ENCODE data around the gene PSMB7.

PSMB7 gene

DNA sequence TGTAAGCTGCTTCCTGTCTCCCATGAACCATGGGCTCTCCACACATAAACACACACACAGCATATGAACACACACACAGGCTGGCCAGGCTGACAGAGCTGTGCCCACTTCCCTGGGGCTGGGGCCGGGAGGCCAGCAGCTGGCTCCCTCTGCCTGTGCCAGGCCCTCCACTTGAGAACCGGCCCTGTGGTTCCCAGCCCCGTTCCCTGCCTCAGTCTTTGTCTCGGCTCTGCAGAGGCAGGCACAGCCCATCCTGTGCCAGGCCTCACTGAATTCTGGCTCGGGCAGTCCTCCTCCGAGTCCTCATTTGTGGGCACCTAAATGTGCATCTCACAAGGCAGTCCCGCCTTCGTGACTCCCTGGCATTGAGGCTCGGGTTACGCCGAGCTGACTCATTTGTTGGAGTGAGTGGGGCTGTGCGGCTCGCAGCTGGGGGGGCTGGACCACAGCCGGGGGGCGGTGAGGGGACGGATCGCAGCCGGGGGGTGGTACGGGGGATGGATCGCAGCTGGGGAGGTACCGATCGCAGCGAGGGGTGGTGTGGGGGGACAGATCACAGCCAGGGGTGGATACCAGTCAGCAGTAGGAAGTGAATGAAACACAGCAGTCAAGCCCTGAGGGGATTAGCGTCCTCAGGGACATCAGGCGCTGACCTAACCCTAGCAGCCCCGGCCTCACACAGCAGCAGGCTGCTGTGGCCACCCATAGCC lies 72.3 kb downstream of the PSMB7 start:
- Mint-ChIP-seq H3K27me3 (no peaks in the 10 kb centered on the region), H3K27ac (no peak overlapping the region), H3K4me1 (no peaks in the 10 kb centered on the region), H3K36me3 (no peaks in the 10 kb centered on the region), H3K4me3 (no peak overlapping the region), H3K9me3 (no peaks in the 10 kb centered on the region)

DNA sequence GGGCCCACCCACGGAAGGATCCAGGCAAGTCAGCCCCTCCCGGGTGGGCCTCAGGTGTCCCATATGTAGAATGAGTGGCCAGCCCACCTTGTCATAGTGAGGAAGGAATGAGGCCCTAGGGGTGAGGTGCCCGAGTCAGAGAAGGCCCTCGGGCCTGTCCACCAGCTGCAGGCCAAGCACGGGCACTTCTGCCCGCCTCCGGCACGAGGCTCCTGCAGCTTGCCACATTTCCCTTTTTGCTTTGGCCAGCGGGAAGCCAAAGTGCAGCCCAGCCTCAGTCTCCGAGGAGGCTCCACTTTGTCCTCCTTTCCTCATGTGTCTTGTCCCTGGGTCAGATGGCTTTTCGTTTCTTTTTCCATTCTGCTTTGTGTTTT lies 72.9 kb downstream of the PSMB7 start:
- Mint-ChIP-seq H3K4me3 (no peak overlapping the region), H3K36me3 (no peaks in the 10 kb centered on the region), H3K27ac (no peak overlapping the region), H3K4me1 (no peaks in the 10 kb centered on the region), H3K27me3 (no peaks in the 10 kb centered on the region), H3K9me3 (no peaks in the 10 kb centered on the region)

DNA sequence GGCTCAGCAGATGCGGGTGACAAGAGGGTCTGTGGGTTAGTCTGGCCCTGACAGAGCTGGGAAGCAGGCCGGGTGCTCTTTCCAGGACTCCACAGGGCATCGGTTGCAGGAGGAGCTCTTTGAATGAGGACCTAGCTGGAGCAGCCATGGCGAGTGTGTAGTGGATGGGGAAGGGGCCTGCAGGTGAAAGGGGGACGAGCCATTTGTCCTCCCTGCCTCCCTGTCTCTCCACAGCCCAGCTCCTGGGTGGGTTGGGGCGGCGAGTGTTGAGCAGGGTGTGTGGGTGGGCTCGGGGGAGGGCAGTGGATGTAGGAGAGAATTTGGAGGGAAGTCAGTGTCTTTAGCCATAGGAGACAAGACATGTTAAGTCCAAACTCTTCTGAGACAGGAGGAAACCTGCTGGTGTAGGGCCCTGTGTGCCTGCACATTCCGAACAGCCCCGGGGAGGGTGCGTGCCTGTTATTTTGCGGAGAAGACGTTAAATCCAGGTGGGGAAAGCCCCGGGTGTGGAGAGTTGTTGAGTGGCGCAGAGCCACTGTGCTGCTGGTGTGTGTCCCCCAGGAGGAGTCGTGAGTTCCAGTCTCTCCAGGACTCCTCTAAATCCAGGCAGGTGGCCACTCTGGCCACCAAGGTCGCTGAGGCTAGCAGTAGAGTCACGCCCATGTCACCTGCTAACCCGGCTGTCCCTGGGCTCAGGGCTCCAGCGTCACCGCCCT lies 73.6 kb downstream of the PSMB7 start:
- H3K27ac Mint-ChIP-seq = no peak overlapping the region
- no peaks in the 10 kb centered on the region for H3K27me3 Mint-ChIP-seq
- no peak overlapping the region for H3K4me3 Mint-ChIP-seq
- no peaks in the 10 kb centered on the region for H3K4me1 Mint-ChIP-seq
- no peaks in the 10 kb centered on the region for H3K9me3 Mint-ChIP-seq
- H3K36me3 Mint-ChIP-seq = no peaks in the 10 kb centered on the region

DNA sequence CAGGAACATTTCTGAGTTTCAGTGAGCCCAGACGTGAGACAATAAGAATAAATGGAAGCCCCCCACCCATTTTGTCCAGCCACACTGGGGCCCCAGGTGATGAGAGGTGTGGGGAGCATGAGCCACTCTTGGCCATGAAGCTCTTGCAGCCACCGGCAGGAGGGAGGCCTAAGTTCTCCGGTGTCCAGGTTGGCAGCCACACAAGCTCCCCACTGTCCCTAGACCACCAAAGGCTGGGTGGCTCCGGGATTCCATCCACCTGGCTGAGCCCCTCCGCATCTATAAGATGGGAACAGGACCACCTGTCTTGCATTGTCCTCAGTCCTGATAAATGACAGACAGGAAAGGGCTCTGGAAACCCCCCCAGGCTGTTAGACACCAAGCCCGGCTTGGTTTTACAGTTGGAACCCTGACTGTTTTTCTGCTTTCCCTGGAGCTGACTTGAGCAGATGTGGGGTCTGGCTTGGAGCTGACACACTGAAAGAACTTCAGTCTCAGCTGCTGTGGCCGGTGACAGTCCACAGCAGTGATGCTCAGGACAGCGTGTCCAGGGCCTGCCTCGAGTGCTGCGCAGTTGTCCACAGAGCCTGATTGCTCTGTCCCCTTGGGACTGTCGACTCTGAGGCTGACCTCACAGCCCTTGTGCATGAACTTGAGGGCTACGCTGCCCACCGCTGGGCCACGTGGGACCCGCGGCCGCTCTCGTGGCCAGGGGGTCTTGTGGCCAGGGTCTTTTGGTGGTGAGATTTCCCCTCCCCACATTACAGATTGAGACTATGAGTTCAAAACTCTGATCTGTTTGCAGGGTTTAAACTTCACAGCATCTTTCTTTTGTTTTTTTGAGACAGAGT lies 74.8 kb downstream of the PSMB7 start:
- Mint-ChIP-seq H3K36me3 (no peaks in the 10 kb centered on the region), H3K27me3 (no peaks in the 10 kb centered on the region), H3K27ac (no peak overlapping the region), H3K9me3 (no peaks in the 10 kb centered on the region), H3K4me1 (no peaks in the 10 kb centered on the region), H3K4me3 (no peak overlapping the region)

DNA sequence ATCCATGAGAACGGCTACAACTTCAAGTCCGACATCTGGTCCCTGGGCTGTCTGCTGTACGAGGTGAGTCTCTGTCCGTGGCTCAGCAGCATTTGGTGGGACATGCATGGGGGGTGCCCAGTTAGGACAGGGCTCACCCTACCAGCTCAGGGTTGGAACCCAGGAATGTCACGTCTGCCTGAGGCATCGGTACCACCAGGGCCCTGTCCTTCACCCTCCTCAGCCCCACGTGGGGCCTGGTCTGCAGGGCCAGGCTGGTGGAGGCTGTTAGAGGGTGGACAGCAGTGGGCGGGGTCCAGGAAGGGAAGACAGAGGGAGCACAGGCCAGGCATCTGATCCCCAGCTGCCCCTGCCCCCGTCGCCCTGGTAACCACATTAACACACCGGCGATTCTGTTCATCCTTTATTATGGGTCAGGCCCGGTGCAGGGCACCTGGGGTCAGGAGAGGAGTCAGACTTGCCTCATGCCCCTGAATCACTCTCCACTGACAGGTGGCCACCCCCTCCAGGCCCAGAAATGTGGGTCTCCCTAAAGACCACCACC lies 75.6 kb downstream of the PSMB7 start:
- no peaks in the 10 kb centered on the region for H3K27me3 Mint-ChIP-seq

DNA sequence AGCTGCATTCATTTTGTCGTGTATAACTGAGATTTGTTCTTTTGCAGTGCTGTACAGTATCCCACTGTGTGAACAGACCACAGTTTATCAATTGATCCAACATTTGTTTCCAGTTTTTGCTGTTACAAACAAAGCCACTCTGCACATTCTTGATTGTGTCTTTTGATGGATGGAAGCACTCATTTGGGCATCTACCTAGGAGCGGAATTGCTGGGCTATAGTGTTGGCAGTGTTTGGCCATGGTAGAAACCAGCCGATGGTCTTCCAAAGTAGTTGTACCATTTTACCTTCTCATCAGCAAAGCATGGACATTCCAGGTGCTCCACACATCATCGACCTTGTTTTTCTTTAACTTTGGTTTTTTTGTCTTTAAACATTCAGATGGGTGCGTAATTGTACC lies 77.7 kb downstream of the PSMB7 start:
- H3K4me1 Mint-ChIP-seq = no peaks in the 10 kb centered on the region
- no peak overlapping the region for H3K4me3 Mint-ChIP-seq
- no peaks in the 10 kb centered on the region for H3K27me3 Mint-ChIP-seq
- no peak overlapping the region for H3K27ac Mint-ChIP-seq
- H3K36me3 Mint-ChIP-seq = no peaks in the 10 kb centered on the region
- H3K9me3 Mint-ChIP-seq = no peaks in the 10 kb centered on the region

More for the DNA sequence above, 75.6 kb downstream of the PSMB7 start:
- Mint-ChIP-seq H3K36me3 (no peaks in the 10 kb centered on the region), H3K9me3 (no peaks in the 10 kb centered on the region), H3K4me3 (no peak overlapping the region), H3K4me1 (no peaks in the 10 kb centered on the region), H3K27ac (no peak overlapping the region)

DNA sequence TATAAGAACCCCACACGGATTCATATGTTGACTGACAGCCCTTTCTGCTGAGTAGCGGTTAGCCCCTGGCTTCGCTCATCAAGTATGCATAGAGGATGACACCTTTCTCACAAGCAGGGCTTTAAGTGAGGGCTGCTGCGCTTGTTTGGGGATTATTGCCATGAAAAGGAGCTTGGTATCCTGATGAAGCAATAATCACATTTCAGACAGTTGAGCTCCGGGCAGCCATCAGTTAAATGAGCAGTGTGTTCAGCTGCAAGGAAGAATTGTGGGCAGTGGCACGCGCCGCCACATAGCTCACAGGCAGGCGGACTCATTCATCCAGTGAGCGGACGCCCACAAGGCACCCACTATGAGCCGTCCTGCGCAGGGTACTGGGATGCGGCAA lies 79.9 kb downstream of the PSMB7 start:
- no peaks in the 10 kb centered on the region for H3K36me3 Mint-ChIP-seq

DNA sequence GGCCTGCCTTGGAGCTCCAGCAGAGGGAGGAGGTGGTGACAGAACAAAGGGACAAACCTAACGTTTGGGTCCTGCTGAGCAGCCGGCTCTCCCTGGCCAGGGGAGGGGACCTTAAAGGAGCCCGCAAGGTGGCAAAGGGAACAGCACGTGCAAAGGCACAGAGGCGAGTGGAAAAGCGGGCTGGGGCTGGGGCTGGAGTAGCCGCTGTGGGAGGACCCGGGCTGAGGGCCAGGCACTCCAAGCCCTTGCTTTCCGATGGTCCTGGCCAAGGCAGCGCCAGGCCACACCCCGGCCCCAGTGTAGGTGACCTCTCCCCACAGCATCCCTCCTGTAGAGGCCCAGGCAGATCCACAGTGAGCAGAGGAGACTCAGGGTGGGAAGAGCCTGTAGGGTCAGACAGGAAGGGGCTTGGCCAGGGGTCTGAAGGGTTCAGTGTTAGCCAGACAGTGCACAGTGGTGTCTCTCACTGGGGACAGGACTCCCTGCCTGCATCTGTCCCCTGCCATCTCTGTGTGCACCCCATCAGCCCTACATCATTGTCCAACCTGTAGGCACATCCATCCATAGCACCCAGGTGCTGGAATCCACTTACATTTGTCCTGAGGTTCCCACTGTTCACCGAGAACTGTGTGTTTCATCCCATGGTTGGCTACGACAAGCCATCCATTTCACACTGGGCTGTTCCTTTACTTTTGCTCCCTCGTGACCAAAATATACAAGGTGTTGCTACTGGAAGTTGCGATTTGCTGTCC lies 80.5 kb downstream of the PSMB7 start:
- H3K36me3 Mint-ChIP-seq = no peaks in the 10 kb centered on the region
- no peaks in the 10 kb centered on the region for H3K9me3 Mint-ChIP-seq
- no peaks in the 10 kb centered on the region for H3K27me3 Mint-ChIP-seq
- no peaks in the 10 kb centered on the region for H3K4me1 Mint-ChIP-seq
- no peak overlapping the region for H3K4me3 Mint-ChIP-seq
- H3K27ac Mint-ChIP-seq = no peak overlapping the region

More for the DNA sequence above, 79.9 kb downstream of the PSMB7 start:
- Mint-ChIP-seq H3K4me3 (no peak overlapping the region), H3K27me3 (no peaks in the 10 kb centered on the region), H3K9me3 (no peaks in the 10 kb centered on the region), H3K4me1 (no peaks in the 10 kb centered on the region), H3K27ac (no peak overlapping the region)

DNA sequence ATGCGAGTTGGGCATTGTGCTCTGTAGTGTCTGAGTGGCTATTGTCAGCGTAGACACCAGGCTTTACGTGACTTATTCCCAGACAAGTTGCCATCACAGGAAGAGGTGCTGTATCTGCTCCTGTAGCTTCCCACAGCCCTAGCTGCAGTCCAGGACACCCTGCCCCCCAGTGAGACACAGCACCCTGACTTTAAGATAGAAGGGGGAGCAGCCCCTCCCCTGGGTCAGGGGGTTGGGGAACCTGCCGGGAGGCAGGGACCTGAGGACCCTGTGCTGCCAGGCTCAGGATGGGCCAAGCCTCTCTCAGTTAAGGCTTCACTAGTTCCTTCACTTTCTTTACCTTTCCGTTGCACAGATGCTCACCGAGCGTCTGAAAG lies 82.1 kb downstream of the PSMB7 start:
- no peak overlapping the region for H3K4me3 Mint-ChIP-seq
- H3K36me3 Mint-ChIP-seq = no peaks in the 10 kb centered on the region
- H3K27ac Mint-ChIP-seq = no peak overlapping the region
- H3K9me3 Mint-ChIP-seq = no peaks in the 10 kb centered on the region
- H3K4me1 Mint-ChIP-seq = no peaks in the 10 kb centered on the region
- no peaks in the 10 kb centered on the region for H3K27me3 Mint-ChIP-seq

DNA sequence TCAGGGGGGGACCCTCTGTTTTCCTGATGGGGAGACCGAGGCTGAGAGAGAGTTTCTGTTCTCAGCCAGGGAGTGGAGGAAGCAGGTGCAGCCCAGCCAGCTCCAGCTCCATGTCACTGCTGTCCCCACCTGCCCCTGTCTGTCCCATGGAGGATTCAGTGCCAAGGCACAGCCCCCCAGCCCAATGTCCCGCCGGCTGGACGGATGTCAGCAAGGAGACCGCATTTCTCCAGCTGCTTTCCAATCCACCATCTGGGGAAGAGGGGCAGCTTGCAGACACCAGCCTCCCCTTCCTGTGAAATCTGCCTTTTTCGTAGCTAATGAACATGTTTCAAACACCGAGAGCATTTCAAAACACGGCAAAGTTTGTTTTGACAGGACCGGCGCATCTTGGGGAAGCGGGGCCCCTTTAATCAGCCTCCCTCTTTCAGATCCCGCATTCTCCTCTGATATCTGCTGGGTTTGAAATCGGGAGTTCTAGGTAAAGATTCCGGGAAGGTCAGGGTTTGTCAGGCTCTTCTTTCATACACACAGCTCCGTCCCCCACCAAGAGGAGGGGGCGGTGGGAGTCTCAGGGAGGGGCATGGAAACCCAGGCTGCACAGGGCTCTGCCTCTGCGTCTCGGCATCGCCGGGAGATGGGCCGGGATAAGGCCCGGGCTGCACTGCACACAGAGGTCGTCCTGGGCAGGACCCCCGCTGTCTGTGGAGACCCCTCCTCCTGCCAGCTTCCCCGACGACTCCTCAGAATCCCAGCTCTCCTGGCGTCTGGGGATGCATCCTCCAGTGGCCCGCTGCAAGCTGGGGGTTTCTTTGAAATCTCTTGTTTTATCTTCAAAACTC lies 82.7 kb downstream of the PSMB7 start:
- Mint-ChIP-seq H3K36me3 (no peaks in the 10 kb centered on the region), H3K4me1 (no peaks in the 10 kb centered on the region), H3K4me3 (no peak overlapping the region), H3K27ac (no peak overlapping the region), H3K27me3 (no peaks in the 10 kb centered on the region), H3K9me3 (no peaks in the 10 kb centered on the region)

DNA sequence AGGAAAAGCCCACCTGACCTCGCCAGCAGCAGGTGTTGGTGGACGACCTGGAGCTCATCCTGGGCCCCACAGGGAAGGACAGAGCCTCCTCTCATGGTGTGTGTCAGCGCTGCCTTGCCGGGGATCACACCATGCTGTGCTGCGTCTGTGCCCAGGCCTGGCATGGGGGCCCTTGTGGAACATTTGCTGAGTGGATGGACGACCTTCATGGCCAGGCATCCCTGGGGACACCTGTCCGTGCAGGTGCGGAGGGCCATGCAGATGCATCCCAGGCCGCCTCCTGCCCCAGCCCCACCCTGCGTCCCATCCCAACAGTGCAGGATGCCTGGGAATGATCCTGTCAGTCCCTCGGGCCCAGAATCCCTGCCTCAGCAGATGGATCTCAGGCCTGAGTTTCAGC lies 83.7 kb downstream of the PSMB7 start:
- H3K9me3 Mint-ChIP-seq = no peaks in the 10 kb centered on the region
- H3K36me3 Mint-ChIP-seq = no peaks in the 10 kb centered on the region
- H3K4me1 Mint-ChIP-seq = no peaks in the 10 kb centered on the region
- H3K4me3 Mint-ChIP-seq = no peak overlapping the region
- no peak overlapping the region for H3K27ac Mint-ChIP-seq
- H3K27me3 Mint-ChIP-seq = no peaks in the 10 kb centered on the region

DNA sequence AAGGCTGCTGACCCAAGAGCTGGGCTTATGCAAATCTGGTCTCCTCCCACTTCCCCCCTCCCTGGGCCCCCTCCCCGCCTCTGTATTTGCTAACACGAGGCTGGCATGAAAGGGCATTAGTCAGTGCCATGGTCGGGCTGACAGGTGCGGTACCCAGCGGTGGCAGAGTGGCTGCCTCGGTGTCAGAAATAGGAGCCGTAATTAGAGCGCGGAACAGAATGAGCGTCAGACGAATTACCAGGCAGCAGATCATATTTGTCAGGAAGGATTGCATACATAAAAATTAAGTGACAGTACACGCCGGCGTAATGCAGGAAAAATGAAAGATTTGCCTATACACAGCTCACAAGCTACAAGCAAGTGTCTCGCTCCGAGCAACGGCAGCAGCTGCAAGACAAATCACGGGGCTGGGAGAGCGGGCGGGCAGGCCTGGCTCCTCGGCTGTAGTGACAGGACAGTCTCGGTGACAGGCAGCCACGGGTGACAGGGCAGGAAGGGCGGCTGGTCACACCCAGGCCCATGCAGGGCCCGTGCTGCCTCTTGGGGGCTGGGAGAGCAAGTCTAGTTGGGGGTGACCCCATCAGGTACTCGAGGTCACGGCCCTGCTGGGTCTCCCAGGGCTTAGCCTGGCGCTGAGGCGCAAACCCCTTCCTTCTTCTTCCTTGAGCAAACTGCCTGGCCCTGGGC lies 85.1 kb downstream of the PSMB7 start:
- Mint-ChIP-seq H3K4me1 (no peaks in the 10 kb centered on the region), H3K4me3 (no peak overlapping the region), H3K27ac (no peak overlapping the region), H3K27me3 (no peaks in the 10 kb centered on the region), H3K9me3 (no peaks in the 10 kb centered on the region), H3K36me3 (no peaks in the 10 kb centered on the region)

DNA sequence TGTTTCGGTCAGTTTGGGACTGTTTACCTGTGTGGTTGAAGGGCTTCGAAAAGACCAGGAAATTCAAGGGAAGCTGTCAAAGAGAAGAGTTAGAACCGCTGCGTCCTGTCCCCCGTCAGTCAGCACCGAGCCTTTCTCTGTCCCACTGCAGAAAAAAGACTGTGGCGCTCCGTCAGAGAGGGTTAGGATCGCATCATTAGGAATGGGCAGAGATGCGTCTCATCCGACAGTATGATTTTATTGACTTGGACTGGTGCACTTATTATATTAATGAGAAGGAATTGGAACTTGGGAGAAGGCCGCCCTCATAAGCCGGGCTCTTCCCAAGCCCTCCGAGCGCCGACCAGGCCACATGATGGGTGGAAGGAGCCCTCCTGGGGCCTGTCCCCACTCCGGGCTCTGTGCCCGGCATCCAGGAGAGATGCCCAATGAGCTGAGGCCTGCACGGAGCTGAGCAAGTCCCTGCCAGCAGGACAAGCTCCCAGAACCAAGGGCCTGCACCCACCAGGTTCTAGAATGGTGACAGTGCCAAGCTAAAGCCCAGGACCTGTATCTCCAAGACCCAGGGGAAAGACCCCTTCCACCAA lies 85.9 kb downstream of the PSMB7 start:
- H3K36me3 Mint-ChIP-seq = no peaks in the 10 kb centered on the region
- no peaks in the 10 kb centered on the region for H3K27me3 Mint-ChIP-seq
- H3K9me3 Mint-ChIP-seq = no peaks in the 10 kb centered on the region
- no peak overlapping the region for H3K27ac Mint-ChIP-seq
- no peak overlapping the region for H3K4me3 Mint-ChIP-seq
- H3K4me1 Mint-ChIP-seq = no peaks in the 10 kb centered on the region

DNA sequence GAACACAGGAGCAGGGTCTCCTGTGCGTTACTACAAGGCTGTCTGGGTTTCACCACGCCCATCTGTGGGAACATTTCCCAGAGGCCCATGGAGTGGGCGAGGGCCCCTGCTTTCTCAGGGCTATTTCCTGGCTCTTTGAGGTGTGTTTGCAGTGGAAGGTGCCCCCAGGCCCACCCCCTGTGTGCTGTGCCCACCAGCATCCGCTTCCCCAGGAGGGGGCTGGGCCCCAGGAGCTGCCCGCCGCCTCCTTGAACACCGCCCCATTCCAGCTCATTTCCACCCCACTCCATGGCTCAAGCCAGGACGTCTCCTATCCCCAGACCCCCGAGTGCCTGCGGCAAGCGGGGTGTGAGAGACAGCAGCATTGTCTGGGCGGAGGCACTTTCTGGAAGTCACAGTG lies 87.0 kb downstream of the PSMB7 start:
- Mint-ChIP-seq H3K36me3 (no peaks in the 10 kb centered on the region), H3K4me3 (no peak overlapping the region), H3K4me1 (no peaks in the 10 kb centered on the region), H3K27me3 (no peaks in the 10 kb centered on the region), H3K9me3 (no peaks in the 10 kb centered on the region), H3K27ac (no peak overlapping the region)
